ENCODE results near the gene GHR. TPM values are rescaled to one million over a fixed set of nuclear protein-coding genes. Genes with fewer than 3 reads are reported as not detected.

The GHR gene
- polyA plus RNA-seq, 1 donor (not counting 4 experiments of a cell fraction or from before 2014, with no cell fraction given) = 1.8 TPM

GRCh38 chr5:42668254-42668653, 245.0 kb downstream of the GHR start:
- H3K27ac ChIP-seq (ENCODE audit: control insufficient read depth, insufficient read depth, low read length) = no peak overlapping the region
- no peak for TF ChIP-seq EZH2 (IDR thresholded peaks at IDR 0.05; ENCODE audit: low read length)
- TF ChIP-seq, protein P1, sequence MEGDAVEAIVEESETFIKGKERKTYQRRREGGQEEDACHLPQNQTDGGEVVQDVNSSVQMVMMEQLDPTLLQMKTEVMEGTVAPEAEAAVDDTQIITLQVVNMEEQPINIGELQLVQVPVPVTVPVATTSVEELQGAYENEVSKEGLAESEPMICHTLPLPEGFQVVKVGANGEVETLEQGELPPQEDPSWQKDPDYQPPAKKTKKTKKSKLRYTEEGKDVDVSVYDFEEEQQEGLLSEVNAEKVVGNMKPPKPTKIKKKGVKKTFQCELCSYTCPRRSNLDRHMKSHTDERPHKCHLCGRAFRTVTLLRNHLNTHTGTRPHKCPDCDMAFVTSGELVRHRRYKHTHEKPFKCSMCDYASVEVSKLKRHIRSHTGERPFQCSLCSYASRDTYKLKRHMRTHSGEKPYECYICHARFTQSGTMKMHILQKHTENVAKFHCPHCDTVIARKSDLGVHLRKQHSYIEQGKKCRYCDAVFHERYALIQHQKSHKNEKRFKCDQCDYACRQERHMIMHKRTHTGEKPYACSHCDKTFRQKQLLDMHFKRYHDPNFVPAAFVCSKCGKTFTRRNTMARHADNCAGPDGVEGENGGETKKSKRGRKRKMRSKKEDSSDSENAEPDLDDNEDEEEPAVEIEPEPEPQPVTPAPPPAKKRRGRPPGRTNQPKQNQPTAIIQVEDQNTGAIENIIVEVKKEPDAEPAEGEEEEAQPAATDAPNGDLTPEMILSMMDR (optimal IDR thresholded peaks at IDR 0.05 in 1 of 3, IDR thresholded peaks at IDR 0.05 in 1 of 3, conservative IDR thresholded peaks at IDR 0.05 in 1 of 3; ENCODE audit: extremely low read depth in 1 of 3, insufficient read depth in 2 of 3, low read length in 3 of 3) = no peak
- dilution Hi-C loops (cut with MboI; ENCODE audit: extremely low pct_ligation_motif_present, low sequenced_read_pairs) = no loop called here
- DNase-seq (ENCODE audit: low read depth, low spot score) (no peak), FAIRE-seq (no peak)
- no peaks in the 10 kb centered on the region for H3K27me3 ChIP-seq (ENCODE audit: control insufficient read depth, extremely low read depth, insufficient read depth, low read length)
- H3K9ac ChIP-seq (ENCODE audit: control insufficient read depth, extremely low read depth, insufficient read depth, low read length) = no peak overlapping the region
- no peaks in the 10 kb centered on the region for H4K20me1 ChIP-seq (ENCODE audit: control insufficient read depth, extremely low read depth, insufficient read depth, low read length)
- H3K9me3 ChIP-seq (ENCODE audit: control insufficient read depth, low read depth, low read length) = no peaks in the 10 kb centered on the region
- no peaks in the 10 kb centered on the region for H3K36me3 ChIP-seq (ENCODE audit: control insufficient read depth in 2 of 2, extremely low read depth in 1 of 2, insufficient read depth in 2 of 2, low read length in 2 of 2)
- no peaks in the 10 kb centered on the region for H3K4me1 ChIP-seq (ENCODE audit: control insufficient read depth, extremely low read depth, insufficient read depth, low read length)
- no peak overlapping the region for H3K4me3 ChIP-seq (ENCODE audit: control insufficient read depth in 2 of 3, extremely low read depth in 1 of 3, insufficient read depth in 2 of 3, low read depth in 1 of 3, low read length in 3 of 3)
- H3K4me2 ChIP-seq (ENCODE audit: control insufficient read depth, extremely low read depth, insufficient read depth, low read depth, low read length) = no peak overlapping the region
- H3K9me1 ChIP-seq (ENCODE audit: control insufficient read depth, extremely low read depth, insufficient read depth, low read length) = no peaks in the 10 kb centered on the region
- H2AFZ ChIP-seq (ENCODE audit: control insufficient read depth, low read length) = no peak overlapping the region
- no peaks in the 10 kb centered on the region for H3K79me2 ChIP-seq (ENCODE audit: control insufficient read depth, insufficient read depth, low read length)

GRCh38 chr5:42672925-42673324, 249.7 kb downstream of the GHR start:
- no peak overlapping the region for H3K9ac ChIP-seq (ENCODE audit: control insufficient read depth, extremely low read depth, insufficient read depth, low read length)
- H3K9me1 ChIP-seq (ENCODE audit: control insufficient read depth, extremely low read depth, insufficient read depth, low read length) = no peaks in the 10 kb centered on the region
- no peaks in the 10 kb centered on the region for H3K27me3 ChIP-seq (ENCODE audit: control insufficient read depth, extremely low read depth, insufficient read depth, low read length)
- H3K4me3 ChIP-seq (ENCODE audit: control insufficient read depth in 2 of 3, extremely low read depth in 1 of 3, insufficient read depth in 2 of 3, low read depth in 1 of 3, low read length in 3 of 3) = no peak overlapping the region
- H3K9me3 ChIP-seq (ENCODE audit: control insufficient read depth, low read depth, low read length) = no peaks in the 10 kb centered on the region
- DNase-seq (ENCODE audit: low read depth, low spot score) (no peak), FAIRE-seq (no peak)
- no peaks in the 10 kb centered on the region for H4K20me1 ChIP-seq (ENCODE audit: control insufficient read depth, extremely low read depth, insufficient read depth, low read length)
- no peaks in the 10 kb centered on the region for H3K36me3 ChIP-seq (ENCODE audit: control insufficient read depth in 2 of 2, extremely low read depth in 1 of 2, insufficient read depth in 2 of 2, low read length in 2 of 2)
- no peaks in the 10 kb centered on the region for H3K79me2 ChIP-seq (ENCODE audit: control insufficient read depth, insufficient read depth, low read length)
- dilution Hi-C loops (cut with MboI; ENCODE audit: extremely low pct_ligation_motif_present, low sequenced_read_pairs) = no loop called here
- no peak overlapping the region for H2AFZ ChIP-seq (ENCODE audit: control insufficient read depth, low read length)
- no peaks in the 10 kb centered on the region for H3K4me1 ChIP-seq (ENCODE audit: control insufficient read depth, extremely low read depth, insufficient read depth, low read length)
- no peak overlapping the region for H3K27ac ChIP-seq (ENCODE audit: control insufficient read depth, insufficient read depth, low read length)
- no peak overlapping the region for H3K4me2 ChIP-seq (ENCODE audit: control insufficient read depth, extremely low read depth, insufficient read depth, low read depth, low read length)
- TF ChIP-seq, protein P1 (optimal IDR thresholded peaks at IDR 0.05 in 1 of 3, IDR thresholded peaks at IDR 0.05 in 1 of 3, conservative IDR thresholded peaks at IDR 0.05 in 1 of 3; ENCODE audit: extremely low read depth in 1 of 3, insufficient read depth in 2 of 3, low read length in 3 of 3) = no peak
- TF ChIP-seq EZH2 (IDR thresholded peaks at IDR 0.05; ENCODE audit: low read length) = no peak
